Measurements from ENCODE around the gene DUS4L.

DUS4L gene

GRCh38 chr7:107615910-107616680, 52.3 kb downstream of the DUS4L start:
- DNase-seq = no peak

GRCh38 chr7:107622429-107622828, 58.7 kb downstream of the DUS4L start:
- no peak for DNase-seq

GRCh38 chr7:107622894-107623293, 59.1 kb downstream of the DUS4L start:
- no peak for DNase-seq

- no peak for DNase-seq
Measured at GRCh38 chr7:107627002-107627401, 63.2 kb downstream of the DUS4L start.

All from activated gamma-delta T cell treated with Interleukin-2 at 50 U/mL for 16 hours (primary cell).